H9 (cell line): Measurements from ENCODE around the gene MIPOL1. TPM values are rescaled to one million over a fixed set of nuclear protein-coding genes. Genes with fewer than 3 reads are reported as not detected.

Source experiments
- DNase-seq: peaks from one replicate; pipeline ENCODE4 v3.0.0-alpha.2; 2017
- H2AFZ ChIP-seq: one replicate; pipeline ENCODE4 v1.6.1; 2013; ENCODE audit warnings: mild to moderate bottlenecking, low read length, control low read depth, moderate library complexity
- H2AK5ac ChIP-seq: 2 replicates; pipeline ENCODE4 v1.6.1; 2013; ENCODE audit warnings: low read length, control low read depth, mixed read lengths; ENCODE audit not compliant: insufficient read length
- H2BK120ac ChIP-seq: one replicate; pipeline ENCODE4 v1.6.1; 2013; ENCODE audit warnings: low read depth, mild to moderate bottlenecking, low read length, control low read depth, inconsistent platforms; ENCODE audit not compliant: poor library complexity, severe bottlenecking
- H2BK12ac ChIP-seq: 2 replicates; pipeline ENCODE4 v1.6.1; 2013; ENCODE audit warnings: low read length, control low read depth, mixed read lengths, low read depth; ENCODE audit not compliant: insufficient read length
- H2BK15ac ChIP-seq: 2 replicates; pipeline ENCODE4 v1.6.1; 2013; ENCODE audit warnings: low read depth, low read length, control low read depth
- H2BK20ac ChIP-seq: one replicate; pipeline ENCODE4 v1.6.1; 2013; ENCODE audit warnings: low read depth, mild to moderate bottlenecking, low read length, control low read depth, inconsistent platforms; ENCODE audit not compliant: poor library complexity, severe bottlenecking
- H2BK5ac ChIP-seq: 2 replicates; pipeline ENCODE4 v1.6.1; 2013; ENCODE audit warnings: low read length, control low read depth, mixed read lengths; ENCODE audit not compliant: insufficient read length
- H3K14ac ChIP-seq: 2 replicates; pipeline ENCODE4 v1.6.1; 2013; ENCODE audit warnings: low read length, control low read depth; ENCODE audit not compliant: insufficient read depth
- H3K18ac ChIP-seq: 2 replicates; pipeline ENCODE4 v1.6.1; 2013; ENCODE audit warnings: low read depth, mild to moderate bottlenecking, mixed read lengths, low read length, control low read depth; ENCODE audit not compliant: insufficient read length
- H3K23ac ChIP-seq: 2 replicates; pipeline ENCODE4 v1.6.1; 2013; ENCODE audit warnings: low read length, control low read depth, mixed read lengths, low read depth; ENCODE audit not compliant: insufficient read length
- H3K23me2 ChIP-seq: 2 replicates; pipeline ENCODE4 v1.6.1; 2013; ENCODE audit warnings: low read depth, mild to moderate bottlenecking, mixed read lengths, low read length, control low read depth; ENCODE audit not compliant: insufficient read length, poor library complexity, severe bottlenecking
- H3K27ac ChIP-seq: 2 replicates; pipeline ENCODE4 v1.5.1; 2013; ENCODE audit warnings: low read length, control low read depth, mixed read lengths, low read depth; ENCODE audit not compliant: insufficient read length
- H3K27me3 ChIP-seq: 2 replicates; pipeline ENCODE4 v1.6.1; 2013; ENCODE audit warnings: low read length, control low read depth, inconsistent platforms; ENCODE audit not compliant: insufficient read depth
- H3K4ac ChIP-seq: 2 replicates; pipeline ENCODE4 v1.6.1; 2013; ENCODE audit warnings: low read depth, mild to moderate bottlenecking, control low read depth, inconsistent platforms, low read length, moderate library complexity
- H3K4me1 ChIP-seq: 2 replicates; pipeline ENCODE4 v1.6.1; 2013; ENCODE audit warnings: low read length, control low read depth, inconsistent platforms; ENCODE audit not compliant: insufficient read depth
- H3K4me2 ChIP-seq: 2 replicates; pipeline ENCODE4 v1.6.1; 2013; ENCODE audit warnings: low read length, control low read depth, mixed read lengths; ENCODE audit not compliant: insufficient read length, insufficient read depth
- H3K56ac ChIP-seq: 2 replicates; pipeline ENCODE4 v1.6.1; 2013; ENCODE audit warnings: low read depth, mild to moderate bottlenecking, mixed read lengths, low read length, control low read depth; ENCODE audit not compliant: insufficient read length
- H3K79me1 ChIP-seq: 2 replicates; pipeline ENCODE4 v1.6.1; 2013; ENCODE audit warnings: low read depth, mild to moderate bottlenecking, moderate library complexity, low read length, control low read depth, inconsistent platforms; ENCODE audit not compliant: insufficient read depth, poor library complexity, severe bottlenecking
- H3K79me2 ChIP-seq: 2 replicates; pipeline ENCODE4 v1.6.1; 2013; ENCODE audit warnings: low read length, control low read depth, inconsistent platforms; ENCODE audit not compliant: insufficient read depth
- H3K9ac ChIP-seq: 2 replicates; pipeline ENCODE4 v1.6.1; 2013; ENCODE audit warnings: low read length, control low read depth, mixed read lengths; ENCODE audit not compliant: insufficient read length; ENCODE audit errors: extremely low read depth
- H3K9me3 ChIP-seq: one replicate; pipeline ENCODE4 v1.6.1; 2013; ENCODE audit warnings: low read depth, low read length, inconsistent platforms; ENCODE audit not compliant: control insufficient read depth
- H3T11ph ChIP-seq: one replicate; pipeline ENCODE4 v1.6.1; 2013; ENCODE audit warnings: mild to moderate bottlenecking, low read length, control low read depth, inconsistent platforms
- H4K20me1 ChIP-seq: one replicate; pipeline ENCODE4 v1.6.1; 2013; ENCODE audit not compliant: control insufficient read depth, insufficient read length, insufficient read depth
- H4K5ac ChIP-seq: 2 replicates; pipeline ENCODE4 v1.6.1; 2013; ENCODE audit warnings: low read depth, mild to moderate bottlenecking, mixed read lengths, low read length, control low read depth; ENCODE audit not compliant: insufficient read length
- H4K8ac ChIP-seq: replicated peaks from 2 replicates; pipeline ENCODE4 v1.6.1; 2013; ENCODE audit warnings: low read length, control low read depth, mixed read lengths, low read depth; ENCODE audit not compliant: insufficient read length
- H4K91ac ChIP-seq: 2 replicates; pipeline ENCODE4 v1.6.1; 2013; ENCODE audit warnings: low read depth, mild to moderate bottlenecking, moderate library complexity, mixed read lengths, low read length, control low read depth; ENCODE audit not compliant: insufficient read length
- H3K27ac Mint-ChIP-seq, 3 experiments: 2 replicates in 2 of 3; 3 replicates in 1 of 3; pipeline ENCODE4 v1.8.0; 2020 to 2021; ENCODE audit warnings: mixed read lengths in 3 of 3, mild to moderate bottlenecking in 1 of 3, moderate library complexity in 1 of 3
- H3K27me3 Mint-ChIP-seq: 2 replicates; pipeline ENCODE4 v1.8.0; 2021; ENCODE audit warnings: low read depth, mild to moderate bottlenecking, moderate library complexity, mixed read lengths
- H3K36me3 Mint-ChIP-seq, 3 experiments: 2 replicates in 2 of 3; 3 replicates in 1 of 3; pipeline ENCODE4 v1.8.0; 2020 to 2021; ENCODE audit warnings: low read depth in 3 of 3, mixed read lengths in 3 of 3; ENCODE audit not compliant: insufficient read depth in 1 of 3
- H3K4me1 Mint-ChIP-seq, 2 experiments: 2 replicates each; pipeline ENCODE4 v1.8.0; 2020; ENCODE audit warnings: mixed read lengths in 2 of 2
- H3K4me3 Mint-ChIP-seq, 2 experiments: 2 replicates in 1 of 2; 3 replicates in 1 of 2; pipeline ENCODE4 v1.8.0; 2020 to 2021; ENCODE audit warnings: mild to moderate bottlenecking in 2 of 2, mixed read lengths in 2 of 2, moderate library complexity in 1 of 2
- H3K9me3 Mint-ChIP-seq, 2 experiments: 2 replicates in 1 of 2; 3 replicates in 1 of 2; pipeline ENCODE4 v1.8.0; 2020; ENCODE audit warnings: mild to moderate bottlenecking in 2 of 2, mixed read lengths in 2 of 2, moderate library complexity in 1 of 2
- WGBS: extraction: QIAGEN DNeasy Blood & Tissue Kit; methylation state at CpG from one replicate; pipeline ENCODE4 v1.1.7; 2013; ENCODE audit warnings: missing lambda C conversion rate, low lambda C conversion rate, mixed read lengths; ENCODE audit not compliant: insufficient read length; ENCODE audit errors: extremely low coverage; 5-methylcytosine and 5-hydroxymethylcytosine counted together
- total RNA-seq: library from RNA; stranded (reverse); gene quantifications from 2 replicates; pipeline ENCODE4 v1.2.1, GENCODE V29; 2021
- TF ChIP-seq, protein P1 (sequence below): fragments of 200-600 bp; sonication (generic); conservative IDR thresholded peaks from 3 replicates; pipeline ENCODE4 v1.8.0; 2021; ENCODE audit warnings: antibody characterized with exemption, mild to moderate bottlenecking

Gene MIPOL1
- total RNA-seq, 1 experiment from 2014 or later = 15.6 TPM

- Histone ChIP-seq H2BK5ac (no peak overlapping the region), H3K79me2 (no peaks in the 10 kb centered on the region), H4K8ac (no peak overlapping the region), H4K91ac (no peak overlapping the region), H2BK12ac (no peak overlapping the region), H3K4ac (no peak overlapping the region), H2BK120ac (no peak overlapping the region), H2AK5ac (no peak overlapping the region), H3K14ac (no peak overlapping the region), H3K4me1 (peaks cover 3% of the 10 kb centered on the region; the same call in 1 of the 2 replicates), H3K23me2 (peaks cover 6% of the 10 kb centered on the region), H4K5ac (no peak overlapping the region), H3K56ac (no peak overlapping the region), H3K23ac (no peak overlapping the region), H3K9me3 (no peaks in the 10 kb centered on the region), H3K27me3 (peaks cover 68% of the 10 kb centered on the region), H2AFZ (no peak overlapping the region), H3K79me1 (no peaks in the 10 kb centered on the region), H3T11ph (no peak overlapping the region), H4K20me1 (no peaks in the 10 kb centered on the region), H2BK15ac (no peak overlapping the region), H2BK20ac (no peak overlapping the region), H3K9ac (no peak overlapping the region), H3K18ac (no peak overlapping the region), H3K27ac (no peak overlapping the region), H3K4me2 (no peak overlapping the region)
- H3K4me1 Mint-ChIP-seq = peaks cover 33 to 51% of the 10 kb centered on the region in 2 experiments
- no CpG with 5 or more reads among the region's 4 CpGs for WGBS
- H3K4me3 Mint-ChIP-seq = peak overlapping the region in 1 of 2 experiments; percentile 74; a peak in 2 of 5 replicates
- TF ChIP-seq, protein P1, sequence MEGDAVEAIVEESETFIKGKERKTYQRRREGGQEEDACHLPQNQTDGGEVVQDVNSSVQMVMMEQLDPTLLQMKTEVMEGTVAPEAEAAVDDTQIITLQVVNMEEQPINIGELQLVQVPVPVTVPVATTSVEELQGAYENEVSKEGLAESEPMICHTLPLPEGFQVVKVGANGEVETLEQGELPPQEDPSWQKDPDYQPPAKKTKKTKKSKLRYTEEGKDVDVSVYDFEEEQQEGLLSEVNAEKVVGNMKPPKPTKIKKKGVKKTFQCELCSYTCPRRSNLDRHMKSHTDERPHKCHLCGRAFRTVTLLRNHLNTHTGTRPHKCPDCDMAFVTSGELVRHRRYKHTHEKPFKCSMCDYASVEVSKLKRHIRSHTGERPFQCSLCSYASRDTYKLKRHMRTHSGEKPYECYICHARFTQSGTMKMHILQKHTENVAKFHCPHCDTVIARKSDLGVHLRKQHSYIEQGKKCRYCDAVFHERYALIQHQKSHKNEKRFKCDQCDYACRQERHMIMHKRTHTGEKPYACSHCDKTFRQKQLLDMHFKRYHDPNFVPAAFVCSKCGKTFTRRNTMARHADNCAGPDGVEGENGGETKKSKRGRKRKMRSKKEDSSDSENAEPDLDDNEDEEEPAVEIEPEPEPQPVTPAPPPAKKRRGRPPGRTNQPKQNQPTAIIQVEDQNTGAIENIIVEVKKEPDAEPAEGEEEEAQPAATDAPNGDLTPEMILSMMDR = no peak
- peaks cover 96% of the 10 kb centered on the region for H3K27me3 Mint-ChIP-seq
- no peak overlapping the region; a peak in 1 of 7 replicates for H3K27ac Mint-ChIP-seq
- H3K9me3 Mint-ChIP-seq = peaks cover 0 to 6% of the 10 kb centered on the region in 2 experiments; a peak in 2 of 5 replicates
- DNase-seq = no peak
- no peaks in the 10 kb centered on the region; a peak in 3 of 7 replicates for H3K36me3 Mint-ChIP-seq
These were observed 392.8 kb downstream of the MIPOL1 start for GRCh38 chr14:37590428-37591139.
